Caco-2 (cell line): ENCODE measurements around the gene IRF1. TPM values are rescaled to one million over a fixed set of nuclear protein-coding genes. Genes with fewer than 3 reads are reported as not detected.

ENCODE experiments used
- BruUV-seq: library from RNA; stranded (reverse); fragments of 400-500 nt; replicated peaks from 2 replicates; lab custom pipeline; 2021; lab: Mats Ljungman, UMichigan
- CTCF ChIA-PET: fragments of 300-600 bp; sonication (Branson Sonifier 250); formaldehyde crosslinking; loops from one replicate; lab custom pipeline; 2022; ENCODE audit warnings: antibody characterized with exemption; lab: Charles Lee
- POLR2A ChIA-PET: fragments of 300-600 bp; sonication (Branson Sonifier 250); formaldehyde crosslinking; loops from one replicate; lab custom pipeline; 2022; ENCODE audit warnings: antibody characterized with exemption; lab: Charles Lee
- DNase-seq, 2 experiments: peaks; one replicate each; pipeline versions ENCODE4 v3.0.0 to v3.0.0-alpha.2; 2020 to 2022
- H3K27me3 ChIP-seq: replicated peaks from 2 replicates; pipeline ENCODE4 v1.6.0; 2011; ENCODE audit warnings: low read length; ENCODE audit not compliant: control insufficient read depth, insufficient read depth
- H3K36me3 ChIP-seq: 2 replicates; pipeline ENCODE4 v1.5.1; 2011; ENCODE audit warnings: low read length; ENCODE audit not compliant: control insufficient read depth, insufficient read depth
- H3K4me1 ChIP-seq: fragments of 250-450 bp; sonication (Bioruptor Pico); 2 replicates; pipeline ENCODE4 v1.5.1; 2020; ENCODE audit warnings: mild to moderate bottlenecking
- H3K4me3 ChIP-seq: 2 replicates; pipeline ENCODE4 v1.5.1; 2011; ENCODE audit warnings: low read depth, mild to moderate bottlenecking, control low read depth, low read length
- H3K9me3 ChIP-seq: fragments of 250-450 bp; sonication (Bioruptor Pico); 2 replicates; pipeline ENCODE4 v1.5.1; 2020; ENCODE audit warnings: mild to moderate bottlenecking, moderate library complexity
- H3K27ac Mint-ChIP-seq: one replicate; pipeline ENCODE4 v1.8.0; 2022; ENCODE audit warnings: mixed read lengths; ENCODE audit not compliant: unreplicated experiment
- H3K27me3 Mint-ChIP-seq: one replicate; pipeline ENCODE4 v1.8.0; 2022; ENCODE audit warnings: mixed read lengths; ENCODE audit not compliant: insufficient read depth, unreplicated experiment
- H3K36me3 Mint-ChIP-seq: one replicate; pipeline ENCODE4 v1.8.0; 2022; ENCODE audit warnings: mild to moderate bottlenecking, mixed read lengths; ENCODE audit not compliant: insufficient read depth, unreplicated experiment
- H3K4me1 Mint-ChIP-seq: one replicate; pipeline ENCODE4 v1.8.0; 2022; ENCODE audit warnings: low read depth, mixed read lengths; ENCODE audit not compliant: unreplicated experiment
- H3K4me3 Mint-ChIP-seq: one replicate; pipeline ENCODE4 v1.8.0; 2022; ENCODE audit warnings: mild to moderate bottlenecking, moderate library complexity, mixed read lengths; ENCODE audit not compliant: unreplicated experiment
- H3K9me3 Mint-ChIP-seq: one replicate; pipeline ENCODE4 v1.8.0; 2022; ENCODE audit warnings: mixed read lengths; ENCODE audit not compliant: unreplicated experiment
- CTCF ChIP-seq, 2 experiments: fragments of 200-600 bp in 1 of 2; IDR thresholded peaks; 1 replicate in 1 of 2; 2 replicates in 1 of 2; pipeline versions ENCODE4 v1.5.1 to v1.8.0; 2011 to 2022; ENCODE audit warnings: antibody characterized with exemption in 1 of 2, control low read depth in 1 of 2, inconsistent platforms in 1 of 2, low read depth in 1 of 2, low read length in 1 of 2, mild to moderate bottlenecking in 1 of 2, moderate library complexity in 1 of 2; ENCODE audit not compliant: insufficient read depth in 1 of 2, severe bottlenecking in 1 of 2, unreplicated experiment in 1 of 2
- intact Hi-C: fragments of 100-400 bp; cut with micrococcal nuclease; formaldehyde crosslinking; loops from one replicate; pipeline ENCODE4 v1.10.0; 2022; ENCODE audit not compliant: unreplicated experiment
- total RNA-seq: library from RNA; stranded (reverse); gene quantifications from 2 replicates; pipeline ENCODE4 v1.2.3, GENCODE V29; 2022

Gene IRF1
- total RNA-seq, 1 experiment from 2014 or later, result 16.8 TPM

- intact Hi-C loops, result no loop called here
- TF ChIP-seq CTCF (IDR thresholded peaks at IDR 0.05; ENCODE audit: insufficient read depth in 1 of 2, low read depth in 1 of 2, low read length in 1 of 2, severe bottlenecking in 1 of 2, unreplicated experiment in 1 of 2), result no peak
- Mint-ChIP-seq H3K27me3 (no peaks in the 10 kb centered on the region), H3K36me3 (peaks cover 31% of the 10 kb centered on the region), H3K27ac (no peak overlapping the region), H3K4me1 (no peaks in the 10 kb centered on the region), H3K4me3 (no peak overlapping the region), H3K9me3 (no peaks in the 10 kb centered on the region)
- Histone ChIP-seq H3K9me3 (no peaks in the 10 kb centered on the region), H3K4me3 (no peak overlapping the region), H3K4me1 (peaks cover 3% of the 10 kb centered on the region), H3K36me3 (peaks cover 1% of the 10 kb centered on the region; the same call in 1 of the 2 replicates), H3K27me3 (no peaks in the 10 kb centered on the region)
- ChIA-PET POLR2A (no interaction called here), CTCF (no interaction called here)
- DNase-seq, result peak in 1 of 2 experiments; percentile 25
- no TSS peak for BruUV-seq
Observed at GRCh38 chr5:132483661-132484390, 6.7 kb downstream of the IRF1 start.

- Mint-ChIP-seq H3K27me3 (no peaks in the 10 kb centered on the region), H3K27ac (no peak overlapping the region), H3K4me1 (peaks cover 6% of the 10 kb centered on the region), H3K36me3 (peaks cover 38% of the 10 kb centered on the region), H3K4me3 (no peak overlapping the region), H3K9me3 (no peaks in the 10 kb centered on the region)
- no peak overlapping the region for H3K4me3 ChIP-seq
- TF ChIP-seq CTCF (IDR thresholded peaks at IDR 0.05; ENCODE audit: insufficient read depth in 1 of 2, low read depth in 1 of 2, low read length in 1 of 2, severe bottlenecking in 1 of 2, unreplicated experiment in 1 of 2), result no peak
- peak in 1 of 2 experiments; percentile 5 for DNase-seq
- no TSS peak for BruUV-seq
- H3K36me3 ChIP-seq, result peaks cover 1% of the 10 kb centered on the region; the same call in 1 of the 2 replicates
- ChIA-PET CTCF (no interaction called here), POLR2A (no interaction called here)
- H3K4me1 ChIP-seq, result peaks cover 4% of the 10 kb centered on the region
- H3K9me3 ChIP-seq, result no peaks in the 10 kb centered on the region
- intact Hi-C loops, result no loop called here
- H3K27me3 ChIP-seq, result no peaks in the 10 kb centered on the region
Observed at GRCh38 chr5:132483101-132483500, 7.5 kb downstream of the IRF1 start.

- Histone ChIP-seq H3K36me3 (peaks cover 1% of the 10 kb centered on the region; the same call in 1 of the 2 replicates), H3K4me3 (no peak overlapping the region), H3K4me1 (peaks cover 18% of the 10 kb centered on the region), H3K27me3 (no peaks in the 10 kb centered on the region), H3K9me3 (no peaks in the 10 kb centered on the region)
- Mint-ChIP-seq H3K9me3 (no peaks in the 10 kb centered on the region), H3K27me3 (no peaks in the 10 kb centered on the region), H3K4me1 (peaks cover 8% of the 10 kb centered on the region), H3K4me3 (no peak overlapping the region), H3K27ac (no peak overlapping the region), H3K36me3 (peaks cover 40% of the 10 kb centered on the region)
- no peak for TF ChIP-seq CTCF (IDR thresholded peaks at IDR 0.05; ENCODE audit: insufficient read depth in 1 of 2, low read depth in 1 of 2, low read length in 1 of 2, severe bottlenecking in 1 of 2, unreplicated experiment in 1 of 2)
- ChIA-PET POLR2A (interaction anchor here (0.5 to 2.0 kb wide), 3 partner anchors 9 to 15 kb away, joined by 3 to 9 read pairs (median 5); partner anchors contain the start of gene IRF1), CTCF (no interaction called here)
- no TSS peak for BruUV-seq
- intact Hi-C loops, result no loop called here
- no peak for DNase-seq
Observed at GRCh38 chr5:132481596-132482211, 8.9 kb downstream of the IRF1 start.
